K562 (cell line): ENCODE data around the gene EPOP. TPM values are rescaled to one million over a fixed set of nuclear protein-coding genes. Genes with fewer than 3 reads are reported as not detected.

Source experiments
- ATAC-seq: fragments of 200-7000 bp; cut with Tn5 transposase; 3 replicates; pipeline ENCODE4 v1.9.1; 2020; ENCODE audit warnings: moderate library complexity
- BruUV-seq: library from RNA; stranded (reverse); fragments of 400-500 nt; replicated peaks from 2 replicates; lab custom pipeline; 2021; lab: Mats Ljungman, UMichigan
- CTCF ChIA-PET: fragments of 300-600 bp; formaldehyde crosslinking; extraction: SDS; loops from one replicate; lab custom pipeline; 2021; ENCODE audit warnings: low intra/inter-chr PET ratio; lab: Yijun Ruan, JAX
- POLR2A ChIA-PET: fragments of 300-600, 350-650 bp; sonication (Branson Sonifier 250); formaldehyde crosslinking; extraction: SDS; loops from one replicate; lab custom pipeline; 2021; ENCODE audit warnings: antibody characterized with exemption, inconsistent platforms; lab: Yijun Ruan, JAX
- DNase-seq, 4 experiments: peaks; one replicate each; pipeline versions ENCODE4 v3.0.0 to v3.0.0-alpha.2; 2011 to 2018; ENCODE audit warnings: low spot score in 3 of 4, mixed read lengths in 3 of 4; ENCODE audit errors: extremely low read depth in 1 of 4
- FAIRE-seq: peaks from 2 replicates; lab custom pipeline; 2011; peaks lifted over from hg19 to GRCh38; lab: Jason Lieb, UNC
- H2AFZ ChIP-seq: 2 replicates; pipeline ENCODE4 v1.6.0; 2011; ENCODE audit warnings: low read depth, low read length, control low read depth, inconsistent platforms
- H3K27ac ChIP-seq: fragments of 200-600 bp; 3 replicates; pipeline ENCODE4 v1.8.0; 2011; ENCODE audit warnings: low read depth, mild to moderate bottlenecking, control low read depth, inconsistent platforms, low read length, moderate library complexity, mixed read lengths; ENCODE audit errors: extremely low read depth
- H3K27me3 ChIP-seq, 2 experiments: fragments of 300-600 bp in 1 of 2; 2 replicates in 1 of 2; 3 replicates in 1 of 2; pipeline versions ENCODE4 v1.6.0 to v1.8.0; 2011; ENCODE audit warnings: inconsistent platforms in 2 of 2, low read length in 2 of 2, mild to moderate bottlenecking in 1 of 2, mixed read lengths in 1 of 2, moderate library complexity in 1 of 2; ENCODE audit not compliant: control insufficient read depth in 2 of 2, insufficient read depth in 2 of 2
- H3K36me3 ChIP-seq: fragments of 300-600 bp; 3 replicates; pipeline ENCODE4 v1.8.0; 2011; ENCODE audit warnings: mild to moderate bottlenecking, low read length, inconsistent platforms; ENCODE audit not compliant: control insufficient read depth, insufficient read depth
- H3K4me1 ChIP-seq, 2 experiments: fragments of 200-600 bp in 1 of 2; replicated peaks in 1 of 2; 2 replicates in 1 of 2; 3 replicates in 1 of 2; pipeline versions ENCODE4 v1.5.1 to v1.8.0; 2011; ENCODE audit warnings: inconsistent platforms in 2 of 2, low read length in 2 of 2, mild to moderate bottlenecking in 1 of 2, mixed read lengths in 1 of 2, moderate library complexity in 1 of 2; ENCODE audit not compliant: control insufficient read depth in 2 of 2, insufficient read depth in 2 of 2
- H3K4me2 ChIP-seq: 2 replicates; pipeline ENCODE4 v1.6.1; 2011; ENCODE audit warnings: low read length, control low read depth, inconsistent platforms, mixed read lengths; ENCODE audit not compliant: insufficient read depth
- H3K4me3 ChIP-seq: fragments of 200-600 bp; sonication (generic), shearing (Covaris generic); 2 replicates; pipeline ENCODE4 v1.5.1; 2016; ENCODE audit warnings: control low read depth, inconsistent platforms
- H3K79me2 ChIP-seq: fragments of 200-600 bp; 3 replicates; pipeline ENCODE4 v1.8.0; 2011; ENCODE audit warnings: low read length, inconsistent platforms; ENCODE audit not compliant: control insufficient read depth, insufficient read depth
- H3K9ac ChIP-seq, 2 experiments: 2 replicates each; pipeline versions ENCODE4 v1.6.0 to v1.6.1; 2011; ENCODE audit warnings: low read depth in 2 of 2, low read length in 2 of 2, control low read depth in 1 of 2, inconsistent platforms in 1 of 2, mild to moderate bottlenecking in 1 of 2, mixed read lengths in 1 of 2; ENCODE audit not compliant: insufficient read depth in 1 of 2
- H3K9me1 ChIP-seq: one replicate; pipeline ENCODE4 v1.6.0; 2011; ENCODE audit warnings: inconsistent platforms, mild to moderate bottlenecking, low read length, moderate library complexity; ENCODE audit not compliant: control insufficient read depth, insufficient read depth
- H3K9me3 ChIP-seq: replicated peaks from 2 replicates; pipeline ENCODE4 v1.5.1; 2011; ENCODE audit warnings: low read depth, low read length, inconsistent platforms; ENCODE audit not compliant: control insufficient read depth, insufficient read depth
- H4K20me1 ChIP-seq: replicated peaks from 2 replicates; pipeline ENCODE4 v1.6.1; 2011; ENCODE audit warnings: low read length, inconsistent platforms, mixed read lengths; ENCODE audit not compliant: control insufficient read depth, insufficient read depth
- PHTF2 ChIP-seq: fragments of 250-450 bp; sonication (Bioruptor Pico); IDR thresholded peaks from 2 replicates; pipeline ENCODE4 v1.5.0; 2021; ENCODE audit warnings: mild to moderate bottlenecking
- PRPF4 ChIP-seq: fragments of 200-400 bp; formaldehyde crosslinking; IDR thresholded peaks from one replicate; pipeline ENCODE4 v1.6.1; 2017; ENCODE audit warnings: low read length, low read depth, mild to moderate bottlenecking; ENCODE audit not compliant: insufficient read depth, poor library complexity, severe bottlenecking
- WGBS: fragments of 100-300 bp; shearing (Covaris generic); methylation state at CpG from one replicate; pipeline ENCODE4 v1.1.6; 2016; ENCODE audit warnings: low coverage, mixed read lengths; ENCODE audit not compliant: insufficient coverage; ENCODE audit errors: missing lambda C conversion rate; 5-methylcytosine and 5-hydroxymethylcytosine counted together
- in situ Hi-C: fragments of 300-500 bp; cut with MboI; formaldehyde crosslinking; loops from 4 replicates; pipeline ENCODE4 v1.15.0; 2018; ENCODE audit warnings: inconsistent platforms, mixed read lengths
- intact Hi-C: fragments of 100-400 bp; cut with micrococcal nuclease; formaldehyde crosslinking; loops from 2 replicates; pipeline ENCODE4 v1.14.2; 2022
- polyA plus RNA-seq, 8 experiments: library from polyadenylated mRNA; depleted of rRNA in 4 of 8; stranded (reverse) in 5 of 8; unstranded in 3 of 8; fragments of >200 nt; fragmentation: Nextera tagmentation in 2 of 8; fragmentation: Illumina TruSeq in 1 of 8; extraction: Ambion mirVana in 2 of 8; extraction: Trizol in 1 of 8; gene quantifications; 2 replicates each; pipeline versions ENCODE4 v1.2.1 to v1.2.3, GENCODE V29; 2011 to 2014; ENCODE audit warnings: inconsistent platforms in 1 of 8, missing spikeins in 1 of 8
- total RNA-seq, 7 experiments: library from RNA; depleted of rRNA in 6 of 7; stranded (reverse); fragments of >200 nt in 6 of 7; fragmentation: Illumina TruSeq in 2 of 7; extraction: Trizol in 2 of 7; gene quantifications; 2 replicates each; pipeline versions ENCODE4 v1.2.1 to v1.2.3, GENCODE V29; 2011 to 2021; ENCODE audit warnings: low replicate concordance in 1 of 7
- TF ChIP-seq, protein P1 (sequence below): fragments of 250-450 bp; sonication (Bioruptor Pico); IDR thresholded peaks from 2 replicates; pipeline ENCODE4 v1.4.0; 2020; ENCODE audit warnings: mild to moderate bottlenecking, moderate library complexity

EPOP gene
- total and polyA plus RNA-seq, 9 of the 15 experiments (the other 6 are each of a cell fraction or from before 2014, with no cell fraction given) = 0.41 to 10.6 (median 4.6) TPM

DNA sequence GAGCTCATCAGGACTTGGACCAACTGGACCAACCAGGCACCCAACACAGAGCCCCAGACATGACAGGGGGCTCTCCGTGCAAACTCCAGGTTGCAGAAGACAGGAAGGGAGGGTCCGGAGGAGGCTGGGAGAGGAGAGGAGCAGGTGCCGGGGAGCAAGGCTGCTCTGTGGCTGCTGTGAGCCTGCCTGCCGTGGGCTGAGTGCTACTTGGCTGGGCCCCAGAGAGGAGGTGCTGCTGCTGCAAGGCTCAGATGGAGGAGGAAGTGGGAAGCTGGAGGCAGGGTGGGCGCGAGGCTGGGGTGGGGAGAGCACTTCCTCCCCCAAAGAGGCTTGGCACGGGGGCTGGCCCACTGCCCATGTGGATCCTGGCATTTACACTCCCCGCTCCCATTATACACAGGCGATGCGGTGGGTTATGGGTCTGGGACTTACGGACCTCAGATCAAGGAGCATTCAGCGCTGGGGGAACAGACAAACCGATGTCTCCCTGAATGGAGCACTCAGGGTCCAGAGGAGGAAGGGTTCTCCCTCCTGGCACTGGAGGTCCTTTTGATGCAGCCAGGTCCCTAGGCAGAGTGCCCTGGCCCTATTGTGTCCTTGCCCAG is 15.9 kb downstream of the EPOP start:
- no peak overlapping the region for H3K4me2 ChIP-seq
- H3K9ac ChIP-seq = no peak overlapping the region
- BruUV-seq = no TSS peak

More for the DNA sequence above, 15.9 kb downstream of the EPOP start:
- H4K20me1 ChIP-seq = 0 out of 2 replicates have a peak, but pooled peaks cover 4% of the 10 kb centered on the region
- no peaks in the 10 kb centered on the region for H3K79me2 ChIP-seq
- H3K27me3 ChIP-seq = peaks cover 2 to 21% of the 10 kb centered on the region in 2 experiments; a peak in 3 of 5 replicates
- no peak overlapping the region for H2AFZ ChIP-seq
- no peak for ATAC-seq
- H3K9me3 ChIP-seq = no peaks in the 10 kb centered on the region
- no peaks in the 10 kb centered on the region for H3K36me3 ChIP-seq
- TF ChIP-seq PRPF4 (no peak), PHTF2 (CRISPR knock-in tag) (no peak)
- TF ChIP-seq, protein P1, sequence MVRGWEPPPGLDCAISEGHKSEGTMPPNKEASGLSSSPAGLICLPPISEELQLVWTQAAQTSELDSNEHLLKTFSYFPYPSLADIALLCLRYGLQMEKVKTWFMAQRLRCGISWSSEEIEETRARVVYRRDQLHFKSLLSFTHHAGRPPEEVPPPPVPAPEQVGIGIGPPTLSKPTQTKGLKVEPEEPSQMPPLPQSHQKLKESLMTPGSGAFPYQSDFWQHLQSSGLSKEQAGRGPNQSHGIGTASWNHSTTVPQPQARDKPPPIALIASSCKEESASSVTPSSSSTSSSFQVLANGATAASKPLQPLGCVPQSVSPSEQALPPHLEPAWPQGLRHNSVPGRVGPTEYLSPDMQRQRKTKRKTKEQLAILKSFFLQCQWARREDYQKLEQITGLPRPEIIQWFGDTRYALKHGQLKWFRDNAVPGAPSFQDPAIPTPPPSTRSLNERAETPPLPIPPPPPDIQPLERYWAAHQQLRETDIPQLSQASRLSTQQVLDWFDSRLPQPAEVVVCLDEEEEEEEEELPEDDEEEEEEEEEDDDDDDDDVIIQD (CRISPR knock-in tag) = no peak
- H3K4me1 ChIP-seq = peaks cover 7 to 39% of the 10 kb centered on the region in 2 experiments; a peak in 4 of 5 replicates
- H3K27ac ChIP-seq = no peak overlapping the region
- FAIRE-seq = no peak
- intact Hi-C loops (no loop called here), in situ Hi-C loops (no loop called here)
- DNase-seq = no peak
- no peak overlapping the region for H3K4me3 ChIP-seq
- WGBS = 24% methylated on average over 11 of the region's 13 CpGs
- H3K9me1 ChIP-seq = no peaks in the 10 kb centered on the region
- ChIA-PET POLR2A (interaction anchor here (0.6 kb wide), 1 partner anchor 277 kb away, joined by 3 read pairs; no protein-coding TSS in a partner anchor), CTCF (no interaction called here)
